B cell (primary cell): Measurements from ENCODE around the gene IRF8. TPM values are rescaled to one million over a fixed set of nuclear protein-coding genes. Genes with fewer than 3 reads are reported as not detected.

ENCODE experiments used
- ATAC-seq: fragments of 200-7000 bp; cut with Tn5 transposase; one replicate; pipeline ENCODE4 v1.10.0; 2021; ENCODE audit warnings: low read depth, mild to moderate bottlenecking, moderate number of reproducible peaks, moderate library complexity
- CTCF ChIA-PET: fragments of 350-600 bp; sonication (Branson Sonifier 250); formaldehyde crosslinking; loops from one replicate; lab custom pipeline; 2021; ENCODE audit warnings: antibody characterized with exemption, inconsistent platforms; lab: Charles Lee
- POLR2A ChIA-PET: fragments of 350-600 bp; sonication (Branson Sonifier 250); formaldehyde crosslinking; loops from one replicate; lab custom pipeline; 2021; ENCODE audit warnings: antibody characterized with exemption; lab: Charles Lee
- DNase-seq: peaks from one replicate; pipeline ENCODE4 v3.0.0; 2013
- H2AFZ ChIP-seq: 2 replicates; pipeline ENCODE4 v1.6.1; 2012; ENCODE audit warnings: mild to moderate bottlenecking, low read depth, low read length; ENCODE audit not compliant: insufficient read depth, poor library complexity, severe bottlenecking
- H3K27ac ChIP-seq, 2 donors: 1 replicate in 1 of 2; 2 replicates in 1 of 2; pipeline ENCODE4 v1.5.1; 2012 to 2013; ENCODE audit warnings: low read length in 2 of 2, mild to moderate bottlenecking in 2 of 2, moderate library complexity in 1 of 2
- H3K27me3 ChIP-seq, 4 experiments: fragments of 200-600 bp in 1 of 4; sonication (generic) in 1 of 4; replicated peaks in 1 of 4; 1 replicate in 2 of 4; 2 replicates in 2 of 4; pipeline versions ENCODE4 v1.6.1 to v1.7.0; 2013 to 2016; ENCODE audit warnings: low read length in 3 of 4, mild to moderate bottlenecking in 2 of 4, mixed read lengths in 1 of 4, moderate library complexity in 1 of 4; ENCODE audit not compliant: insufficient read depth in 4 of 4, control insufficient read depth in 3 of 4; ENCODE audit errors: control extremely low read depth in 1 of 4
- H3K36me3 ChIP-seq, 2 experiments: replicated peaks in 1 of 2; 1 replicate in 1 of 2; 2 replicates in 1 of 2; pipeline versions ENCODE4 v1.6.1 to v1.7.1; 2013; ENCODE audit warnings: low read length in 1 of 2; ENCODE audit not compliant: insufficient read depth in 2 of 2, control insufficient read depth in 1 of 2; ENCODE audit errors: control extremely low read depth in 1 of 2, extremely low read depth in 1 of 2
- H3K4me1 ChIP-seq, 2 donors: fragments of 200-600 bp in 1 of 2; sonication (generic) in 1 of 2; 1 replicate in 1 of 2; 2 replicates in 1 of 2; pipeline versions ENCODE4 v1.5.1 to v1.6.1; 2013 to 2017; ENCODE audit warnings: low read length in 2 of 2; ENCODE audit not compliant: control insufficient read depth in 2 of 2, insufficient read depth in 2 of 2
- H3K4me2 ChIP-seq: replicated peaks from 2 replicates; pipeline ENCODE3; 2012; ENCODE audit warnings: mild to moderate bottlenecking, low read depth, low read length; ENCODE audit not compliant: poor library complexity, severe bottlenecking
- H3K4me3 ChIP-seq, 5 experiments: fragments of 200-600 bp in 1 of 5; sonication (generic) in 1 of 5; 1 replicate in 3 of 5; 2 replicates in 2 of 5; pipeline versions ENCODE4 v1.5.1 to v1.7.0; 2011 to 2016; ENCODE audit warnings: low read length in 4 of 5, mild to moderate bottlenecking in 4 of 5, low read depth in 2 of 5, control low read depth in 1 of 5, moderate library complexity in 1 of 5; ENCODE audit not compliant: insufficient read depth in 1 of 5; ENCODE audit errors: control extremely low read depth in 1 of 5, extremely low read depth in 1 of 5
- H3K79me2 ChIP-seq: fragments of 200-600 bp; sonication (generic); one replicate; pipeline ENCODE4 v1.6.0; 2016; ENCODE audit warnings: low read length; ENCODE audit not compliant: control insufficient read depth, insufficient read depth
- H3K9ac ChIP-seq: fragments of 200-600 bp; sonication (generic); 2 replicates; pipeline ENCODE4 v1.6.1; 2017; ENCODE audit warnings: mild to moderate bottlenecking, low read length, moderate library complexity
- H3K9me3 ChIP-seq, 3 donors: one replicate each; pipeline versions ENCODE4 v1.6.1 to v1.7.1; 2013; ENCODE audit warnings: low read length in 2 of 3; ENCODE audit not compliant: control insufficient read depth in 2 of 3, insufficient read depth in 1 of 3; ENCODE audit errors: control extremely low read depth in 1 of 3
- H4K20me1 ChIP-seq: 2 replicates; pipeline ENCODE4 v1.6.0; 2012; ENCODE audit warnings: mild to moderate bottlenecking, low read length; ENCODE audit not compliant: insufficient read depth, control insufficient read depth, poor library complexity, severe bottlenecking
- H3K27ac Mint-ChIP-seq: one replicate; pipeline ENCODE4 v1.8.0; 2021; ENCODE audit warnings: mixed read lengths
- H3K27me3 Mint-ChIP-seq: one replicate; pipeline ENCODE4 v1.8.0; 2021; ENCODE audit warnings: mixed read lengths
- H3K4me1 Mint-ChIP-seq: one replicate; pipeline ENCODE4 v1.8.0; 2021; ENCODE audit warnings: mixed read lengths
- H3K4me3 Mint-ChIP-seq: one replicate; pipeline ENCODE4 v1.8.0; 2021; ENCODE audit warnings: mixed read lengths
- H3K9me3 Mint-ChIP-seq: one replicate; pipeline ENCODE4 v1.8.0; 2022; ENCODE audit warnings: mixed read lengths; ENCODE audit not compliant: insufficient read depth
- EZH2 ChIP-seq: IDR thresholded peaks from 2 replicates; pipeline ENCODE4 v1.6.1; 2012; ENCODE audit warnings: borderline replicate concordance, low read depth, mild to moderate bottlenecking, moderate library complexity, low read length; ENCODE audit not compliant: insufficient read depth, poor library complexity, severe bottlenecking
- WGBS: methylation state at CpG from one replicate; pipeline ENCODE4 v1.1.5; 2013; ENCODE audit warnings: missing lambda C conversion rate; ENCODE audit not compliant: insufficient coverage; 5-methylcytosine and 5-hydroxymethylcytosine counted together
- intact Hi-C: fragments of 100-400 bp; cut with micrococcal nuclease; formaldehyde crosslinking; loops from one replicate; pipeline ENCODE4 v1.10.0; 2022
- polyA plus RNA-seq: library from polyadenylated mRNA; depleted of rRNA; stranded (reverse); fragments of >200 nt; gene quantifications from 2 replicates; pipeline ENCODE4 v1.2.3, GENCODE V29; 2012
- total RNA-seq, 2 donors: library from RNA; stranded (reverse); fragments of 120-200 nt in 1 of 2; gene quantifications; 1 replicate in 1 of 2; 2 replicates in 1 of 2; pipeline versions ENCODE4 v1.2.3 to v1.2.4, GENCODE V29; 2013 to 2022
- TF ChIP-seq, protein P1 (sequence below): fragments of 200-600 bp; IDR thresholded peaks from one replicate; pipeline ENCODE4 v1.8.0; 2022; ENCODE audit warnings: antibody characterized with exemption, mild to moderate bottlenecking

Gene IRF8
- total and polyA plus RNA-seq, 2 donors (not counting 1 experiment from before 2014, with no cell fraction given), result 309 to 332 TPM

DNA sequence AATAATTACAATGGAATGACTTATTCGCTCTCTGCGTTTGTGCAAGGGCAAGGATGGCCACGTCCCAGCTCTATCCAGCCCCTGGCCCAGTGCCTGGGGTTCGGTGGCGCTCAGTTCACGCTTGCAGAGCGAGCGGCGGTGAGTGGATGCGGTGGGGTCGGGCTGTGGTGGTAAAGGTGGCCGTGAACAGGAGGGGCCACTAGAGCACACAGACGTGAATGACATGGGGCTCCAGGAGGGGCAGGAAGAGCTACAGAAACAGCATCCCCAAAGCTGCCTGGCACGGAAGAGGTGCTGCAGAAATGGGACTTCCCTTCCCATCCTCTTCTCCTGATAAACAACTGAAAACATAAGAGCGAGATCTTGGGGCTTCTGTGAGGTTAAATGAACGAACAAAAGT is 28.4 kb downstream of the IRF8 start:
- Mint-ChIP-seq H3K9me3 (no peaks in the 10 kb centered on the region), H3K27me3 (no peaks in the 10 kb centered on the region), H3K4me3 (peak overlapping the region; percentile 11), H3K4me1 (peaks cover 71% of the 10 kb centered on the region), H3K27ac (peak overlapping the region; percentile 64)
- Histone ChIP-seq H3K9me3 (peaks cover 0 to 7% (median 0%) of the 10 kb centered on the region in 3 donors), H3K4me1 (peaks cover 50 to 63% of the 10 kb centered on the region in 2 donors), H3K36me3 (peaks cover 0 to 11% of the 10 kb centered on the region in 2 experiments), H2AFZ (peak overlapping the region; percentile 41), H4K20me1 (no peaks in the 10 kb centered on the region), H3K4me2 (peak overlapping the region; percentile 66), H3K79me2 (peaks cover 22% of the 10 kb centered on the region), H3K9ac (no peak overlapping the region), H3K4me3 (no peak overlapping the region), H3K27me3 (no peaks in the 10 kb centered on the region), H3K27ac (no peak overlapping the region)
- ATAC-seq (no peak), DNase-seq (peak; percentile 15)
- ChIA-PET CTCF (interaction anchor here (1.4 to 1.7 kb wide), 2 partner anchors 18 to 106 kb away, joined by 5 to 7 read pairs; no protein-coding TSS in a partner anchor), POLR2A (interaction anchor here (2.2 kb wide), 1 partner anchor 9 kb away, joined by 8 read pairs; no protein-coding TSS in a partner anchor)
- intact Hi-C loops, result loop anchor here (5.0 kb wide), 1 partner anchor 60 kb away; no protein-coding TSS in a partner anchor
- no peak for TF ChIP-seq EZH2
- TF ChIP-seq, protein P1, sequence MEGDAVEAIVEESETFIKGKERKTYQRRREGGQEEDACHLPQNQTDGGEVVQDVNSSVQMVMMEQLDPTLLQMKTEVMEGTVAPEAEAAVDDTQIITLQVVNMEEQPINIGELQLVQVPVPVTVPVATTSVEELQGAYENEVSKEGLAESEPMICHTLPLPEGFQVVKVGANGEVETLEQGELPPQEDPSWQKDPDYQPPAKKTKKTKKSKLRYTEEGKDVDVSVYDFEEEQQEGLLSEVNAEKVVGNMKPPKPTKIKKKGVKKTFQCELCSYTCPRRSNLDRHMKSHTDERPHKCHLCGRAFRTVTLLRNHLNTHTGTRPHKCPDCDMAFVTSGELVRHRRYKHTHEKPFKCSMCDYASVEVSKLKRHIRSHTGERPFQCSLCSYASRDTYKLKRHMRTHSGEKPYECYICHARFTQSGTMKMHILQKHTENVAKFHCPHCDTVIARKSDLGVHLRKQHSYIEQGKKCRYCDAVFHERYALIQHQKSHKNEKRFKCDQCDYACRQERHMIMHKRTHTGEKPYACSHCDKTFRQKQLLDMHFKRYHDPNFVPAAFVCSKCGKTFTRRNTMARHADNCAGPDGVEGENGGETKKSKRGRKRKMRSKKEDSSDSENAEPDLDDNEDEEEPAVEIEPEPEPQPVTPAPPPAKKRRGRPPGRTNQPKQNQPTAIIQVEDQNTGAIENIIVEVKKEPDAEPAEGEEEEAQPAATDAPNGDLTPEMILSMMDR, result no peak
- 46% methylated on average over 10 of the region's 16 CpGs for WGBS

DNA sequence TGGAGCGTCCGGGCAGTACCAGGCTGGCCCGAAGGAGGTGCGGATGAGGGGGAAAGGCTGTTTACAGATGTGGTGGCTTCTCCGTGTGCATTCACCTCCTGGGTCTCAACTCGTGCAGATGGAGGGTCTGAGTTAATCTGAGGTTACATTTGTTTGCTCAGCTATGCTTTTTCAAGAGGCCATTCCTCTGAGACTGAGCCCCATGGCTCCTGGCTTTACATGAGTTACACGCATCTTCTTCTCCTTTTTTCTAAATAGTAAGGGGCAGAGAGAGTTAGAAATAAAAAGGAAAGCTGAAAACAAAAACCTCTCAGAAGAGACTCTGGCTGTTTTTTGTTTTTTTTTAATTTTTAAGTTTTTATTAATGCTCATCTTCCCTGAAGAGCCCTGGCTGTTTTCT is 29.0 kb downstream of the IRF8 start:
- H3K4me3 ChIP-seq, result no peak overlapping the region
- H3K36me3 ChIP-seq, result peaks cover 0 to 7% of the 10 kb centered on the region in 2 experiments
- ATAC-seq, result no peak
- no peaks in the 10 kb centered on the region for H4K20me1 ChIP-seq
- H3K27ac ChIP-seq, result no peak overlapping the region
- no peaks in the 10 kb centered on the region for H3K27me3 Mint-ChIP-seq
- H3K4me3 Mint-ChIP-seq, result peak overlapping the region; percentile 72
- peaks cover 77% of the 10 kb centered on the region for H3K4me1 Mint-ChIP-seq
- H3K9ac ChIP-seq, result no peak overlapping the region
- peak; percentile 18 for DNase-seq
- no peaks in the 10 kb centered on the region for H3K9me3 Mint-ChIP-seq
- POLR2A ChIA-PET, result interaction anchor here (0.5 to 2.2 kb wide), 3 partner anchors 10 to 64 kb away, joined by 3 to 8 read pairs (median 3); no protein-coding TSS in a partner anchor
- H3K27me3 ChIP-seq, result no peaks in the 10 kb centered on the region
- intact Hi-C loops, result loop anchor here (5.0 kb wide), 1 partner anchor 59 kb away; no protein-coding TSS in a partner anchor
- peaks cover 28% of the 10 kb centered on the region for H3K79me2 ChIP-seq
- H3K4me2 ChIP-seq, result peak overlapping the region; percentile 66
- peaks cover 0 to 7% (median 0%) of the 10 kb centered on the region in 3 donors for H3K9me3 ChIP-seq
- CTCF ChIA-PET, result interaction anchor here (1.2 to 1.7 kb wide), 4 partner anchors 8 to 106 kb away, joined by 3 to 7 read pairs (median 5); no protein-coding TSS in a partner anchor
- no peak for TF ChIP-seq EZH2
- TF ChIP-seq, protein P1, result no peak
- H2AFZ ChIP-seq, result peak overlapping the region; percentile 55
- WGBS, result 76% methylated on average over 5 of the region's 7 CpGs
- peaks cover 56 to 69% of the 10 kb centered on the region in 2 donors for H3K4me1 ChIP-seq
- peak overlapping the region; percentile 71 for H3K27ac Mint-ChIP-seq
